ENCODE data around the gene CP. TPM values are rescaled to one million over a fixed set of nuclear protein-coding genes. Genes with fewer than 3 reads are reported as not detected.

Gene CP
- total RNA-seq, 5 donors from 2014 or later (not counting 1 experiment from before 2014, with no cell fraction given), result 0.69 to 1.9 (median 0.73) TPM; not detected in 2

DNA sequence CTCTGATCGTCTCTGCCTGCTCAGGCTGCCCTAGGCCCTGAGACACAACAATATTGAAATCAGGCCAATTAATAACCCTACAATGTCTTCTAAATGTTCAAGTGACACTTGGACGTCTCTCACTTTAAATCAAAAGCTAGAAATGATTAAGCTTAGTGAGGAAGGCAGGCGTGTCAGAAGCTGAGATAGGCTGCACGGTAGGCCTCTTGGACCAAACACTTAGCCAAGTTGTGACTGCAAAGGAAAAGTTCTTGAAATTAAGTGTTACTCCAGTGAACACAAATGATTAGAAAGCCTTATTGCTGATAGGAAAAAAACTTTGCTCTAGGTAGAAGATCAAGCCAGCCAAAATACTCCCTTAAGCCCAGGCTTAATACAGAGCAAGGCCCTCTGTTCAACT is 90.0 kb downstream of the CP start:
- ChIA-PET POLR2A (interaction anchor here in 1 of 2 donors (0.7 kb wide), 1 partner anchor 79 kb away, joined by 3 read pairs; no protein-coding TSS in a partner anchor), CTCF (interaction anchor here (0.6 to 1.2 kb wide), 4 partner anchors 11 to 181 kb away, joined by 3 to 6 read pairs (median 3); no protein-coding TSS in a partner anchor)
- Histone ChIP-seq H3K36me3 (ENCODE audit: control insufficient read depth in 2 of 2, extremely low read depth in 1 of 2, insufficient read depth in 1 of 2, low read length in 1 of 2) (no peaks in the 10 kb centered on the region), H3K27me3 (replicated peaks in 1 of 2; ENCODE audit: control insufficient read depth in 2 of 2, extremely low read depth in 1 of 2, insufficient read depth in 2 of 2, low read length in 1 of 2) (no peaks in the 10 kb centered on the region), H3K4me3 (ENCODE audit: control insufficient read depth in 1 of 2, extremely low read depth in 1 of 2, low read length in 1 of 2) (no peak overlapping the region), H3K9me3 (no peaks in the 10 kb centered on the region), H3K27ac (ENCODE audit: low read length) (peak overlapping the region; percentile 16), H3K4me1 (ENCODE audit: control insufficient read depth in 1 of 2, extremely low read depth in 1 of 2, insufficient read depth in 2 of 2, low read length in 2 of 2) (peaks cover 15 to 17% of the 10 kb centered on the region in 2 experiments)
- Mint-ChIP-seq H3K9me3 (no peaks in the 10 kb centered on the region), H3K27ac (peak overlapping the region; percentile 55 to 58), H3K4me3 (peak overlapping the region; percentile 90 to 99 (median 96)), H3K4me1 (peaks cover 56 to 67% (median 60%) of the 10 kb centered on the region in 3 donors), H3K27me3 (no peaks in the 10 kb centered on the region), H3K36me3 (peaks cover 9% of the 10 kb centered on the region)
- no peak for DNase-seq
- 60% methylated on average over 2 of the region's 4 CpGs for WGBS (ENCODE audit: insufficient coverage)
- ATAC-seq (replicated peaks in 1 of 4), result no peak

DNA sequence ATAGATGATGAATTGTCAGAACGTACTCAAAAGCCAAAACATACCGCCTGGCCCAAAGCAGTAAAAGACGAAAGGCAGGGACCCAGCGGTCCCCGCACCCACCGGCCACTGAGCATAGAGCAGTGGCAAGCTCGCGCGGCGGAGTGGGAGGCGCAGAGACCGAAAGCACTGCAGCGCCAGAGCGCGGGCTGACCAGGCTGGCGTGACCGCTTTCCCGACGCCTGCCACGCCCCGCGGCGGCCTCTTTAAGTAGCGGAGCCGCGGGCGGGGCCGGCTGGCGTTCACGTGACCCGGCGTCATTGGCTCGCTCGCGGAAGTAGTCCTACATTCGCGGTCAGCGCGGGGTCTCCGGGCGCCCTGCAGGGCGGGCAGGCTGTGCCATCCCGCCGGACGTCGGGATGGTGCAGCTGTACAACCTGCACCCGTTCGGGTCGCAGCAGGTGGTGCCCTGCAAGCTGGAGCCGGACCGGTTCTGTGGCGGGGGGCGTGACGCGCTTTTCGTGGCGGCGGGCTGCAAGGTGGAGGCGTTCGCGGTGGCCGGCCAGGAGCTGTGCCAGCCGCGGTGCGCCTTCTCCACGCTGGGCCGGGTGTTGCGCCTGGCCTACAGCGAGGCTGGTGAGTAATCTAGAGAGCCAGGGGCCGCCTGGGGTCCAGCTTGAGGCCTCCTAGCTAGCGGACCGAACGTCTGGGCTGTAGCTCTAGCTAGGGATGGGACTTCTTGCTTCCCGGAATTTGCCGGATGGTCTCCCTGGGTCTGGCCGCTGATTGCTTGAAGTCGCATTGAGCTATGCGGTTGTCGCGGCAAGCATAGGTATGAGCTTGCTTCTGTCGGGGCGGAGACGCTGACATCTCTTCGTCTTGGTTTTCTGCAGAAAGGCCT is 92.1 kb downstream of the CP start, which contains the start of gene HPS3:
Gene HPS3, plus strand, starts transcription at position 313 of the 880 bp plus-strand sequence. Its CDS starts 86 bp downstream, at position 399.
- Histone ChIP-seq H3K9me3 (no peaks in the 10 kb centered on the region), H3K27ac (ENCODE audit: low read length) (peak within 1 kb of the TSS; percentile 74), H3K4me1 (ENCODE audit: control insufficient read depth in 1 of 2, extremely low read depth in 1 of 2, insufficient read depth in 2 of 2, low read length in 2 of 2) (peaks cover 15 to 17% of the 10 kb centered on the region in 2 experiments), H3K27me3 (replicated peaks in 1 of 2; ENCODE audit: control insufficient read depth in 2 of 2, extremely low read depth in 1 of 2, insufficient read depth in 2 of 2, low read length in 1 of 2) (peaks cover 0 to 4% of the 10 kb centered on the region in 2 experiments), H3K4me3 (ENCODE audit: control insufficient read depth in 1 of 2, extremely low read depth in 1 of 2, low read length in 1 of 2) (peak within 1 kb of the TSS; percentile 97), H3K36me3 (ENCODE audit: control insufficient read depth in 2 of 2, extremely low read depth in 1 of 2, insufficient read depth in 1 of 2, low read length in 1 of 2) (no peaks in the 10 kb centered on the region)
- under 1% methylated on average over 84 of the region's 84 CpGs for WGBS (ENCODE audit: insufficient coverage)
- H3K4me1 Mint-ChIP-seq, result peaks cover 48 to 49% (median 48%) of the 10 kb centered on the region in 3 donors
- H3K4me3 Mint-ChIP-seq, result peak within 1 kb of the TSS; percentile 90 to 99 (median 96)
- CTCF ChIA-PET, result interaction anchor here (0.6 to 3.0 kb wide), 13 partner anchors 9 to 1606 kb away, joined by 3 to 26 read pairs (median 3); partner anchors contain the start of gene COMMD2 (in 2 of the 2)
- POLR2A ChIA-PET, result interaction anchor here (0.6 to 0.9 kb wide), 4 partner anchors 10 to 1316 kb away, joined by 3 to 8 read pairs (median 3); no protein-coding TSS in a partner anchor
- peak; percentile 53 to 89 (median 70) for DNase-seq
- H3K27ac Mint-ChIP-seq, result peak within 1 kb of the TSS; percentile 68 to 85
- H3K27me3 Mint-ChIP-seq, result peaks cover 4 to 11% of the 10 kb centered on the region in 2 donors
- peaks cover 5% of the 10 kb centered on the region for H3K36me3 Mint-ChIP-seq
- ATAC-seq (replicated peaks in 1 of 4), result peak; percentile 89 to 93 (median 90)
- no peaks in the 10 kb centered on the region for H3K9me3 Mint-ChIP-seq

DNA sequence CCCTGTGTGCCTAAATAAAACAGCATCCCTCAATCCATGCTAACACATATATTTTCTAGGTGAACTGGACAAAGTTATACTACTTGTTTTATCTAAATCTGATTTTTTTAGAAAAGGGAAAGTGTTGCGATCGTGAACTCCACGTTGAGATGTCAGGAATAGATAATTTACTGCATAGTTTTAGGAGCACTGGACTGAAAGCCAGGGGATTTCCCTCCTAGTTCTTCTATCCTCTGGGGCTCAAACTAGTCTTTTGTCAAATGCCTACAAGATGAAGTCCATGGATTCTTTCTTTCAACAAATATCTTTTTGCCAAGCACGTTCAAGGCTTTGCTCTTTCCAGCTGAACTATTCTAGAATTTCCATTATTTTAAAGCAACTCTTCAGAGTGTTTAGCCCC is 92.8 kb downstream of the CP start:
- Histone ChIP-seq H3K4me1 (ENCODE audit: control insufficient read depth in 1 of 2, extremely low read depth in 1 of 2, insufficient read depth in 2 of 2, low read length in 2 of 2) (peaks cover 15 to 17% of the 10 kb centered on the region in 2 experiments), H3K27ac (ENCODE audit: low read length) (peak overlapping the region; percentile 59), H3K4me3 (ENCODE audit: control insufficient read depth in 1 of 2, extremely low read depth in 1 of 2, low read length in 1 of 2) (peak overlapping the region; percentile 97), H3K27me3 (replicated peaks in 1 of 2; ENCODE audit: control insufficient read depth in 2 of 2, extremely low read depth in 1 of 2, insufficient read depth in 2 of 2, low read length in 1 of 2) (peaks cover 0 to 7% of the 10 kb centered on the region in 2 experiments), H3K36me3 (ENCODE audit: control insufficient read depth in 2 of 2, extremely low read depth in 1 of 2, insufficient read depth in 1 of 2, low read length in 1 of 2) (no peaks in the 10 kb centered on the region), H3K9me3 (no peaks in the 10 kb centered on the region)
- POLR2A ChIA-PET, result interaction anchor here in 1 of 2 donors (0.9 kb wide), 1 partner anchor 128 kb away, joined by 3 read pairs; no protein-coding TSS in a partner anchor
- Mint-ChIP-seq H3K27ac (peak overlapping the region; percentile 68 to 85), H3K9me3 (no peaks in the 10 kb centered on the region), H3K4me1 (peaks cover 42 to 43% (median 42%) of the 10 kb centered on the region in 3 donors), H3K4me3 (peak overlapping the region; percentile 90 to 99 (median 96)), H3K27me3 (peaks cover 6 to 18% of the 10 kb centered on the region in 2 donors), H3K36me3 (peaks cover 5% of the 10 kb centered on the region)
- ATAC-seq (replicated peaks in 1 of 4) (no peak), DNase-seq (peak in 1 of 35 experiments; percentile 21)
- WGBS (ENCODE audit: insufficient coverage), result 0% methylated on average over 1 of the region's 4 CpGs
- CTCF ChIA-PET, result interaction anchor here (0.6 to 3.0 kb wide), 6 partner anchors 8 to 624 kb away, joined by 3 to 26 read pairs (median 6); partner anchors contain the start of gene COMMD2 (in 2 of the 2)

DNA sequence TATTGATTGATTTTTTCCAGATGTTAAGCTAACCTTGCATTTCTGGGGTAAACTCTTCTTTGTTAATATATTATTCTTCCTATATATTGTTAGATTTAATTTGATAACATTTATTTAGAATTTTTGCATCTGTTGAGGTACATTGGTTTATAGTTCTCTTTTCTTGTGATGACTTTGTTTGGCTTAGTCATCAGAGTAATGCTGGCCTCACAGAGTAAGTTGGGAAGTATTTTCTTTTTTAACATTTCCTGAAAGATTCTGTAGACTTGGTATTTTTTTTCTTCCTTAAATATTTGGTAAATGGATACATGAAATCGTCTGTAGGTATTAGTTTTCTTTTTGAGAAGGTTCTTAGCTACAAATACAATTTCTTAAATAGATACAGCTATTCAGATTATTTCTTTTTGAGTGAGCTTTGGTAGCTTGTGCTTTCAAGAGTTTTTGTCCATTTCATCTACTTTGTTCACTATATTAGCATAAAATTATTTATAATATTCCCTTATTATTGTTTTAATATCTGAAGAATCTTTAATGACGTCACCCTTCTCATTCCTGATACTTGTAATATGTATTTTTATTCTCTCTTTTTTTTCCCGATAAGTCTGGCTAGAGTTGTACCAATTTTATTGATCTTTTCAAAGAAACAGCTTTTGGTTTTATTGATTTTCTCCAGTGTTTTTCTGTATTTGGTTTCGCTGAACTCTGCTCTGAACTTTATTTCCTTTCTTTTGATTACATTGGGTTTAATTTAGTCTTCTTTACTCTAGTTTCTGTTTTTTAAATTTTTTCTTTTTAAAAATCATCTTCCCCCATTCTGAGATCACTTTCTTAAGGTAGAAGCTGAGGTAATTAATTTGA is 98.7 kb downstream of the CP start:
- Histone ChIP-seq H3K36me3 (ENCODE audit: control insufficient read depth in 2 of 2, extremely low read depth in 1 of 2, insufficient read depth in 1 of 2, low read length in 1 of 2) (no peaks in the 10 kb centered on the region), H3K27me3 (replicated peaks in 1 of 2; ENCODE audit: control insufficient read depth in 2 of 2, extremely low read depth in 1 of 2, insufficient read depth in 2 of 2, low read length in 1 of 2) (peaks cover 0 to 7% of the 10 kb centered on the region in 2 experiments), H3K4me1 (ENCODE audit: control insufficient read depth in 1 of 2, extremely low read depth in 1 of 2, insufficient read depth in 2 of 2, low read length in 2 of 2) (no peaks in the 10 kb centered on the region), H3K4me3 (ENCODE audit: control insufficient read depth in 1 of 2, extremely low read depth in 1 of 2, low read length in 1 of 2) (no peak overlapping the region), H3K27ac (ENCODE audit: low read length) (no peak overlapping the region), H3K9me3 (no peaks in the 10 kb centered on the region)
- Mint-ChIP-seq H3K4me1 (peaks cover 0 to 2% (median 2%) of the 10 kb centered on the region in 3 donors), H3K4me3 (no peak overlapping the region), H3K27me3 (peaks cover 6 to 18% of the 10 kb centered on the region in 2 donors), H3K27ac (no peak overlapping the region), H3K36me3 (no peaks in the 10 kb centered on the region), H3K9me3 (no peaks in the 10 kb centered on the region)
- CTCF ChIA-PET, result interaction anchor here (0.7 to 1.2 kb wide), 6 partner anchors 123 to 220 kb away, joined by 3 to 7 read pairs (median 3); no protein-coding TSS in a partner anchor
- ATAC-seq (replicated peaks in 1 of 4), result no peak
- no CpG with 5 or more reads among the region's 4 CpGs for WGBS (ENCODE audit: insufficient coverage)
- DNase-seq, result no peak
- POLR2A ChIA-PET, result interaction anchor here in 1 of 2 donors (0.7 kb wide), 1 partner anchor 31 kb away, joined by 3 read pairs; no protein-coding TSS in a partner anchor

Other genes with a start within 250 kb of the CP start
- 10 to 100 TPM; 16.3 to 30.4 (median 25.7) TPM for gene GYG1, start 230.3 kb downstream of the CP start, total RNA-seq
- gene HLTF, start 135.3 kb downstream of the CP start, total RNA-seq, result 10 to 100 TPM; 12.5 to 25.4 (median 19.1) TPM
- gene HPS3, start 92.2 kb downstream of the CP start, total RNA-seq, result 10 to 100 TPM; 18.6 to 28.4 (median 21.5) TPM
- not detected for gene TM4SF18, start 111.8 kb upstream of the CP start, total RNA-seq
- 1 to 10 TPM in 1 of 5 donors, under 1 TPM in 2, not detected in 2; 0.76 to 1.0 (median 0.79) TPM for gene TM4SF1, start 155.8 kb upstream of the CP start, total RNA-seq